Glutamatergic neuron (in vitro differentiated cells): ENCODE data around the gene DPYSL3. TPM values are rescaled to one million over a fixed set of nuclear protein-coding genes. Genes with fewer than 3 reads are reported as not detected.

Source experiments
- DNase-seq: peaks from one replicate; pipeline ENCODE4 v3.0.0; 2022
- H3K27ac Mint-ChIP-seq: one replicate; pipeline ENCODE4 v1.8.0; 2020; ENCODE audit warnings: mild to moderate bottlenecking, mixed read lengths, inconsistent platforms; ENCODE audit not compliant: unreplicated experiment
- H3K27me3 Mint-ChIP-seq: one replicate; pipeline ENCODE4 v1.8.0; 2020; ENCODE audit warnings: mild to moderate bottlenecking, moderate library complexity, mixed read lengths, inconsistent platforms; ENCODE audit not compliant: unreplicated experiment
- H3K36me3 Mint-ChIP-seq: one replicate; pipeline ENCODE4 v1.8.0; 2020; ENCODE audit warnings: mild to moderate bottlenecking, mixed read lengths, inconsistent platforms; ENCODE audit not compliant: unreplicated experiment
- H3K4me1 Mint-ChIP-seq: one replicate; pipeline ENCODE4 v1.8.0; 2020; ENCODE audit warnings: mild to moderate bottlenecking, low read depth, mixed read lengths, inconsistent platforms; ENCODE audit not compliant: unreplicated experiment
- H3K4me3 Mint-ChIP-seq: one replicate; pipeline ENCODE4 v1.8.0; 2020; ENCODE audit warnings: mild to moderate bottlenecking, mixed read lengths, inconsistent platforms; ENCODE audit not compliant: unreplicated experiment
- H3K9me3 Mint-ChIP-seq: one replicate; pipeline ENCODE4 v1.8.0; 2020; ENCODE audit warnings: mild to moderate bottlenecking, moderate library complexity, mixed read lengths, inconsistent platforms; ENCODE audit not compliant: unreplicated experiment
- total RNA-seq: library from RNA; stranded (reverse); fragmentation: NEBNext Ultra II Directional; extraction: Animal tissue kit (Norgen Biotek cat#: 25700); gene quantifications from one replicate; pipeline ENCODE4 v1.2.1, GENCODE V29; 2021; ENCODE audit not compliant: unreplicated experiment
- TF ChIP-seq, protein P1 (sequence below): fragments of 200-600 bp; sonication (generic); IDR thresholded peaks from one replicate; pipeline ENCODE4 v1.5.0; 2021; ENCODE audit not compliant: partially characterized antibody, unreplicated experiment

DPYSL3 gene
- total RNA-seq, 1 donor from 2014 or later = 571 TPM

DNA sequence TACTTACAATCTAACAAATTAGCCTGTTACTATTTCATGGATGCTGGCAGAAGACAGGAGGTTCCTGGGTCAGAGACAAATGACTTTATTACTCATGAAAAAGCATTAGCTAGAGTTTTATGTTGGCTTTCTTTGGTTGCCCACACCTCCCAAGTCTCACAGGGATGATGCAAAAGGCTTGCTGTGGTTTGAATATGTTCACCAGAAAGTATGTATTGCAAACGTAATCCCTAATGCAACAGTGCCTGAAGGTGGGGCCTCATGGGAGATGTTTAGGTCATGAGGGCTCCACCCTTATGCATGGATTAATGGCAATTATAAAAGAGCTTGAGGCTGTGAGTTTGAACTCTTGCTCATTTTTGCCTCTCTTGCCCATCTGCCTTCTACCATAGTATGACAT, 28.5 kb downstream of the DPYSL3 start:
- Mint-ChIP-seq H3K9me3 (peaks cover 2% of the 10 kb centered on the region), H3K4me3 (no peak overlapping the region), H3K36me3 (no peaks in the 10 kb centered on the region), H3K4me1 (peaks cover 13% of the 10 kb centered on the region), H3K27ac (no peak overlapping the region), H3K27me3 (peaks cover 4% of the 10 kb centered on the region)
- TF ChIP-seq, protein P1, sequence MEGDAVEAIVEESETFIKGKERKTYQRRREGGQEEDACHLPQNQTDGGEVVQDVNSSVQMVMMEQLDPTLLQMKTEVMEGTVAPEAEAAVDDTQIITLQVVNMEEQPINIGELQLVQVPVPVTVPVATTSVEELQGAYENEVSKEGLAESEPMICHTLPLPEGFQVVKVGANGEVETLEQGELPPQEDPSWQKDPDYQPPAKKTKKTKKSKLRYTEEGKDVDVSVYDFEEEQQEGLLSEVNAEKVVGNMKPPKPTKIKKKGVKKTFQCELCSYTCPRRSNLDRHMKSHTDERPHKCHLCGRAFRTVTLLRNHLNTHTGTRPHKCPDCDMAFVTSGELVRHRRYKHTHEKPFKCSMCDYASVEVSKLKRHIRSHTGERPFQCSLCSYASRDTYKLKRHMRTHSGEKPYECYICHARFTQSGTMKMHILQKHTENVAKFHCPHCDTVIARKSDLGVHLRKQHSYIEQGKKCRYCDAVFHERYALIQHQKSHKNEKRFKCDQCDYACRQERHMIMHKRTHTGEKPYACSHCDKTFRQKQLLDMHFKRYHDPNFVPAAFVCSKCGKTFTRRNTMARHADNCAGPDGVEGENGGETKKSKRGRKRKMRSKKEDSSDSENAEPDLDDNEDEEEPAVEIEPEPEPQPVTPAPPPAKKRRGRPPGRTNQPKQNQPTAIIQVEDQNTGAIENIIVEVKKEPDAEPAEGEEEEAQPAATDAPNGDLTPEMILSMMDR = no peak
- no peak for DNase-seq

DNA sequence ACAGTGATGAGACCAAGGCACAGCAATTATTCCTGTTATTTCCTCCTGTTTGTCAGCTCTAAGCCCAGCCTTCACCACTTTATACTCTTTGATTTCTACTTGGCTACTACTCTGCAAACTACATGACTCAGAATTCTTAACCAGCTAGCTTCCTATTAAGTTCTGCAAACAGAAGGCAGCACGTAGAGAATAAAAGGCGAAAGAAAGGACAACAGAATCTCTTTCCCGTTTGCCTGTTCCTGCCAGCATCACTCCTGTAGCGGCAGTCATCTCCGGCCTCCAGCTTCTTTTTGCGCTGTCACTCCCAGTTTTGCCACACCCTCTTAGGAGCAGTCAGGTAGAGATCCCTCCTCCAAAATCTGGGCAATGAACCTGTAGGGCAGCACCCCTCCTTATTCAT, 29.9 kb downstream of the DPYSL3 start:
- DNase-seq = no peak
- peaks cover 13% of the 10 kb centered on the region for H3K4me1 Mint-ChIP-seq

DNA sequence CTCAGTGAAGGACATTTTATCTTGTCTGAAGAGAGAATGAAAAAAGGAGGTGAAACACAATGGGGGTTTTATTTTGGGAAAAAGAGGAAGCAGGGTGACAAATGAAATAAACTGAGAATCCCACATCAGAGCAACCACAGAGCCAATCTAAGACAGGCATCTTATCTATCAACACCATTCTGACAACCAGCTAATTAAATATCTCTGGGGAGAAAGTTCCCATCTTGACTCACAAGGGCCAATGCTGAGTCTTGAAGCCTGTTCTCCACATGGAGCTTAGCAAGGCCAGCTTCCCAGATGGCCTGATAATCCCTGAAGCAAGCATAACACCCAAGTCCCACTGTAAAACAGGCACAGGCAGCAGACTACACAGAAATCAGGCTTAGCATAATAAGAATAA, 30.4 kb downstream of the DPYSL3 start:
- Mint-ChIP-seq H3K27ac (peak overlapping the region; percentile 49), H3K36me3 (no peaks in the 10 kb centered on the region), H3K4me1 (peaks cover 13% of the 10 kb centered on the region), H3K9me3 (peaks cover 2% of the 10 kb centered on the region), H3K4me3 (no peak overlapping the region), H3K27me3 (peaks cover 4% of the 10 kb centered on the region)
- TF ChIP-seq, protein P1 = no peak
- DNase-seq = no peak

More for the DNA sequence above, 29.9 kb downstream of the DPYSL3 start:
- no peaks in the 10 kb centered on the region for H3K36me3 Mint-ChIP-seq
- peaks cover 4% of the 10 kb centered on the region for H3K27me3 Mint-ChIP-seq
- H3K27ac Mint-ChIP-seq = peak overlapping the region; percentile 9
- H3K9me3 Mint-ChIP-seq = peaks cover 2% of the 10 kb centered on the region
- H3K4me3 Mint-ChIP-seq = no peak overlapping the region
- TF ChIP-seq, protein P1 = no peak

DNA sequence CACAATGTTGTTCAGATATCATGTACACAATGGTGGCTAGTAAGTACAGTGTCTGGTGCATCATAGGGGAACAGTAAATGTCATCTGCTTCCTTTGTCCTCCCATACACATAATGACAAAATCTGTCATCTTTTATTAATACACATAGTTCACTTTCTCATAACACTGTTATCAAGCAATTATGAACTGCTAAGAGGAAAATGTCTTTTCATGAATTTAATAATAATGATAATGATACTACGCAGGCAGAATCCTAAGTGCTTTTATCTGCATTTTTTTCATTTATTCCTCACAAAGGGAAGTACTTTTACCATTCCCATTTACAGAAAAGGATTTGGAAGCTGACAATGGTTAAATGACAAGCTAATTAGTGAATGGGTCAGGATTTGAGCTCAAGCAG, 35.7 kb downstream of the DPYSL3 start:
- Mint-ChIP-seq H3K27me3 (no peaks in the 10 kb centered on the region), H3K4me3 (no peak overlapping the region), H3K9me3 (peaks cover 3% of the 10 kb centered on the region), H3K27ac (no peak overlapping the region), H3K36me3 (no peaks in the 10 kb centered on the region), H3K4me1 (peaks cover 1% of the 10 kb centered on the region)
- no peak for DNase-seq
- TF ChIP-seq, protein P1 = no peak

DNA sequence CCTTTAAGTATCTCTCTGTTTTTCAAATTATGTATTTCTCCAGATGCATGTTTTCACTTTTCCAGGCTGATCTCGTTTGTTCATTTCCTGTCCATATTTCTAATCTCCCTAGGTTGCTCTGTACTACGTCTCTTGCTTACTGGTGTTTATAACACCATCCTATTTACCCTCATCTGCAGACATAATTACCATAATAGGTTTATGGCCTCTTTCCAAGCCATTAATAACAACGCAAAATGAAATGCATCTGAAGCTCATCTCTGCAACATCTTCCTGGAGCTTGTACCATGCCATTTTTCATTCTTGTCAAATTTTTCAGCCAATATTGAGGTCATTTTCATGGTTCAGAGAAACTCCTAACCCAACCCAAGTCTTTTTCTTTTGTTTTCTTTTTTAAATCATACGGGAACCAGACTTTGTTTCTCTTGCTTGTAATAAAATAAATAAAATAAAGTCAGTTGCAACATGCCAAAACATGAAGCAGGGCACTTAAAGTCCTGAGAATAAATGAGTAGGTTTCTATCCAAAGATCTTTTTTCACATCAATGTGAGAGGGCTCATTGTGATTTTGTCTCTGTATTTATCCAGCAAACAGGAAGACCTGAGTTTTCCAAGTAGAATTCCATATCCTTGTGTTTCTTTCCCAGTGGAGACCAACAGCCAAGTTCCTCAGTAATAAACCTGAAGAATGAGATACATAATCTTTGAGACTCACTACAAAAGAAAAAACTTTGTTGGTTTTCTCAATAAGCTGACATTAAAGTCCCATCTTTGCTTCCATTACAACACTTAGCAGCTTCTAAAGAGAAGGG, 37.0 kb downstream of the DPYSL3 start:
- no peaks in the 10 kb centered on the region for H3K27me3 Mint-ChIP-seq
- TF ChIP-seq, protein P1 = no peak
- H3K27ac Mint-ChIP-seq = no peak overlapping the region
- H3K9me3 Mint-ChIP-seq = peaks cover 3% of the 10 kb centered on the region
- H3K4me3 Mint-ChIP-seq = no peak overlapping the region
- DNase-seq = no peak
- no peaks in the 10 kb centered on the region for H3K36me3 Mint-ChIP-seq
- H3K4me1 Mint-ChIP-seq = no peaks in the 10 kb centered on the region
